IMR-90 (cell line): Measurements from ENCODE around the gene ALDOA. TPM values are rescaled to one million over a fixed set of nuclear protein-coding genes. Genes with fewer than 3 reads are reported as not detected.

Source experiments
- ATAC-seq: fragments of 200-7000 bp; cut with Tn5 transposase; 2 replicates; pipeline ENCODE4 v1.9.1; 2020; ENCODE audit warnings: low read depth, mild to moderate bottlenecking, moderate library complexity
- BruUV-seq: library from RNA; stranded (reverse); fragments of 400-500 nt; replicated peaks from 2 replicates; lab custom pipeline; 2021; lab: Mats Ljungman, UMichigan
- CTCF ChIA-PET: fragments of 300-600 bp; formaldehyde crosslinking; extraction: SDS; loops from one replicate; lab custom pipeline; 2021; ENCODE audit warnings: antibody characterized with exemption; lab: Yijun Ruan, JAX
- POLR2A ChIA-PET: fragments of 300-600 bp; sonication (Branson Sonifier 250); formaldehyde crosslinking; loops from one replicate; lab custom pipeline; 2022; ENCODE audit warnings: antibody characterized with exemption; ENCODE audit not compliant: unreplicated experiment; lab: Charles Lee
- DNase-seq: peaks from one replicate; pipeline ENCODE4 v3.0.0; 2013
- H2AFZ ChIP-seq: replicated peaks from 2 replicates; pipeline ENCODE3; 2013; ENCODE audit warnings: low read length, mild to moderate bottlenecking; ENCODE audit not compliant: poor library complexity
- H2AK5ac ChIP-seq: 2 replicates; pipeline ENCODE4 v1.6.1; 2013; ENCODE audit warnings: low read depth, low read length, inconsistent platforms
- H2AK9ac ChIP-seq: replicated peaks from 2 replicates; pipeline ENCODE3; 2013; ENCODE audit warnings: mild to moderate bottlenecking, low read depth, low read length, moderate library complexity; ENCODE audit not compliant: poor library complexity
- H2BK120ac ChIP-seq: 2 replicates; pipeline ENCODE4 v1.6.1; 2013; ENCODE audit warnings: low read depth, low read length, inconsistent platforms
- H2BK15ac ChIP-seq: 3 replicates; pipeline ENCODE4 v1.6.1; 2013; ENCODE audit warnings: low read depth, low read length, inconsistent platforms
- H2BK20ac ChIP-seq: 2 replicates; pipeline ENCODE4 v1.6.1; 2013; ENCODE audit warnings: low read depth, mild to moderate bottlenecking, inconsistent platforms, low read length, moderate library complexity
- H2BK5ac ChIP-seq: 2 replicates; pipeline ENCODE4 v1.6.1; 2013; ENCODE audit warnings: mild to moderate bottlenecking, low read depth, low read length, inconsistent platforms; ENCODE audit not compliant: poor library complexity, severe bottlenecking
- H3K14ac ChIP-seq: replicated peaks from 2 replicates; pipeline ENCODE4 v1.6.1; 2013; ENCODE audit warnings: low read depth, low read length, inconsistent platforms
- H3K18ac ChIP-seq: 2 replicates; pipeline ENCODE4 v1.6.1; 2013; ENCODE audit warnings: low read depth, low read length, control low read depth
- H3K23ac ChIP-seq: 2 replicates; pipeline ENCODE4 v1.6.1; 2013; ENCODE audit warnings: low read depth, low read length, inconsistent platforms
- H3K27ac ChIP-seq: 2 replicates; pipeline ENCODE4 v1.5.1; 2013; ENCODE audit warnings: mild to moderate bottlenecking, control low read depth, low read length; ENCODE audit not compliant: insufficient read depth
- H3K27me3 ChIP-seq: 2 replicates; pipeline ENCODE4 v1.6.1; 2013; ENCODE audit warnings: low read length; ENCODE audit not compliant: control insufficient read depth, insufficient read depth
- H3K36me3 ChIP-seq: 2 replicates; pipeline ENCODE4 v1.6.1; 2013; ENCODE audit warnings: low read length, mixed read lengths; ENCODE audit not compliant: control insufficient read depth, insufficient read depth
- H3K4ac ChIP-seq: 2 replicates; pipeline ENCODE4 v1.6.1; 2013; ENCODE audit warnings: low read depth, low read length, inconsistent platforms
- H3K4me1 ChIP-seq: 2 replicates; pipeline ENCODE4 v1.6.1; 2013; ENCODE audit warnings: low read length, mixed read lengths; ENCODE audit not compliant: control insufficient read depth, insufficient read depth
- H3K4me2 ChIP-seq: 2 replicates; pipeline ENCODE4 v1.6.1; 2013; ENCODE audit warnings: low read depth, mild to moderate bottlenecking, control low read depth, low read length, moderate library complexity
- H3K4me3 ChIP-seq: 2 replicates; pipeline ENCODE4 v1.5.1; 2013; ENCODE audit warnings: low read depth, mild to moderate bottlenecking, control low read depth, low read length, moderate library complexity; ENCODE audit not compliant: insufficient read depth
- H3K56ac ChIP-seq: 2 replicates; pipeline ENCODE4 v1.6.1; 2013; ENCODE audit warnings: low read length, inconsistent platforms; ENCODE audit not compliant: insufficient read depth; ENCODE audit errors: extremely low read depth
- H3K79me1 ChIP-seq, 2 experiments: 2 replicates each; pipeline ENCODE4 v1.6.1; 2013; ENCODE audit warnings: low read length in 2 of 2, inconsistent platforms in 1 of 2, low read depth in 1 of 2
- H3K9ac ChIP-seq: 2 replicates; pipeline ENCODE4 v1.6.1; 2013; ENCODE audit warnings: low read depth, low read length, control low read depth
- H3K9me1 ChIP-seq: 2 replicates; pipeline ENCODE4 v1.6.1; 2013; ENCODE audit warnings: low read length, inconsistent platforms; ENCODE audit not compliant: insufficient read depth
- H3K9me3 ChIP-seq: 2 replicates; pipeline ENCODE4 v1.6.1; 2013; ENCODE audit warnings: low read length; ENCODE audit not compliant: control insufficient read depth, insufficient read depth
- H4K20me1 ChIP-seq: 2 replicates; pipeline ENCODE4 v1.6.1; 2013; ENCODE audit warnings: low read length, inconsistent platforms; ENCODE audit not compliant: insufficient read depth
- H4K5ac ChIP-seq: 2 replicates; pipeline ENCODE4 v1.6.1; 2013; ENCODE audit warnings: mild to moderate bottlenecking, low read depth, low read length, control low read depth
- H4K8ac ChIP-seq, 2 experiments: 2 replicates each; pipeline ENCODE4 v1.6.1; 2013; ENCODE audit warnings: low read depth in 2 of 2, low read length in 2 of 2, control low read depth in 1 of 2, inconsistent platforms in 1 of 2
- H4K91ac ChIP-seq: 2 replicates; pipeline ENCODE4 v1.6.1; 2013; ENCODE audit warnings: low read depth, low read length, inconsistent platforms; ENCODE audit not compliant: insufficient read depth
- BHLHE40 ChIP-seq: fragments of 150-350 bp; IDR thresholded peaks from 2 replicates; pipeline ENCODE4 v1.6.1; 2016; ENCODE audit warnings: mild to moderate bottlenecking, low read depth, low read length
- CEBPB ChIP-seq: IDR thresholded peaks from 2 replicates; pipeline ENCODE4 v1.6.1; 2012; ENCODE audit warnings: low read depth, low read length, improper control_type of control experiment
- FOS ChIP-seq: fragments of 150-350 bp; IDR thresholded peaks from 2 replicates; pipeline ENCODE4 v1.6.1; 2016; ENCODE audit warnings: low read depth, low read length
- MAZ ChIP-seq: IDR thresholded peaks from 2 replicates; pipeline ENCODE4 v1.6.1; 2012; ENCODE audit warnings: low read depth, mild to moderate bottlenecking, low read length, improper control_type of control experiment, moderate library complexity, borderline replicate concordance
- MXI1 ChIP-seq: IDR thresholded peaks from 2 replicates; pipeline ENCODE4 v1.6.1; 2012; ENCODE audit warnings: low read depth, mild to moderate bottlenecking, low read length, moderate library complexity, borderline replicate concordance
- NFE2L2 ChIP-seq: fragments of 150-350 bp; IDR thresholded peaks from 2 replicates; pipeline ENCODE4 v1.6.1; 2016; ENCODE audit warnings: low read depth, mild to moderate bottlenecking, low read length
- POLR2A ChIP-seq: IDR thresholded peaks from 2 replicates; pipeline ENCODE4 v1.6.1; 2012; ENCODE audit warnings: mild to moderate bottlenecking, low read depth, low read length
- RCOR1 ChIP-seq: IDR thresholded peaks from 2 replicates; pipeline ENCODE4 v1.6.1; 2012; ENCODE audit warnings: mild to moderate bottlenecking, low read length, improper control_type of control experiment; ENCODE audit not compliant: insufficient replicate concordance
- WGBS, 2 experiments: methylation state at CpG; one replicate each; pipeline versions ENCODE4 v1.1.5 to v1.1.7; 2013; ENCODE audit warnings: missing lambda C conversion rate in 2 of 2; ENCODE audit not compliant: insufficient read length in 1 of 2; ENCODE audit errors: extremely low coverage in 2 of 2; 5-methylcytosine and 5-hydroxymethylcytosine counted together
- dilution Hi-C: fragments of 300-500 bp; cut with HindIII; formaldehyde crosslinking; loops from one replicate; pipeline ENCODE4 v1.14.3; 2018; ENCODE audit warnings: low sequenced_read_pairs; ENCODE audit not compliant: unreplicated experiment
- in situ Hi-C: fragments of 300-500 bp; cut with MboI; formaldehyde crosslinking; loops from 3 replicates; pipeline ENCODE4 v1.14.3; 2019; ENCODE audit warnings: low sequenced_read_pairs, inconsistent platforms, mixed read lengths
- intact Hi-C: fragments of 100-400 bp; cut with micrococcal nuclease; formaldehyde crosslinking; loops from 2 replicates; pipeline ENCODE4 v1.10.0; 2022
- polyA plus RNA-seq, 3 experiments: library from polyadenylated mRNA; depleted of rRNA; stranded (reverse); fragments of >200 nt; gene quantifications; 2 replicates each; pipeline ENCODE4 v1.2.3, GENCODE V29; 2012; ENCODE audit warnings: low replicate concordance in 1 of 3
- total RNA-seq: library from RNA; depleted of rRNA; stranded (reverse); fragments of >200 nt; gene quantifications from 2 replicates; pipeline ENCODE4 v1.2.3, GENCODE V29; 2012
- TF ChIP-seq, protein P1 (sequence below): conservative IDR thresholded peaks from 2 replicates; pipeline ENCODE4 v1.5.1; 2012; ENCODE audit warnings: mild to moderate bottlenecking, low read depth, low read length, improper control_type of control experiment

Gene ALDOA
- total and polyA plus RNA-seq, 2 of the 4 experiments (the other 2 are of a cell fraction) = 1,697 to 1,990 TPM

DNA sequence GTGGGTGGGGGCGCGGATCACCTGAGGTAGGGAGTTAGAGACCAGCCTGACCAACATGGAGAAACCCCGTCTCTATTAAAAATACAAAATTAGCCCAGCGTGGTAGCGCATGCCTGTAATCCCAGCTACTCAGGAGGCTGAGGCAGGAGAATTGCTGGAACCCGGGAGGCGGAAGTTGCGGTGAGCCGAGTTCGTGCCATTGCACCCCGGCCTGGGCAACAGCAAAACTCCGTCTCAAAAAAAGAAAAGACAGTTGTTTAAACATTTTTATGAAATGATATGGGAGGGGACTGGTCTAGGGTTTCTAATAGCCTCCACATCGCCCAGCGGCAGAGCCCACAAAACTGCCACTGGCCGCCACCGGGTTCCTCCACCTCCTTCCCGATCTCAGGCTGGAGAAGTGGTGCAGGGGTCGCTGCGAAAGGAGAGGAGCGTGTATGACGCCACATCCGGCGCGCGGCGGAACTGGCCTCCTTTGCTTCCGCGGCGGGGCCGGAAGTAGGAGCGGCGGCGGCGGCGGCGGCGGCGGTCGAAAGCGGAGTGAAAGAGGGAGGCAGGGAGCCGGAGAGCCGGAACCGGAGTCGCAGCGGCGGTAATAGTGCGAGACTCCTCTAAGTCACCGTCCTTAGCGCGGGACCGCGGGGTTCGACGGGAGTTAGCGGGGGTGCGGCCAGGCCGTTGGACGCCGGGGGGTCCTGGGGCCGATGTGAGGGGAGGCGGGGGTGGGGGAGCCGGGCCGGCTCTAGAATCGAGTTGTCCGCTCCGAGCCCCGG is 10.1 kb downstream of the ALDOA start, which contains the start of gene PPP4C:
Gene PPP4C (plus strand): TSS at position 492 of the 773 bp plus-strand sequence. CDS start 384 bp downstream, outside the sequence.
- peak within 1 kb of the TSS; percentile 96 for H2AFZ ChIP-seq
- H3K9ac ChIP-seq = peak within 1 kb of the TSS; percentile 89
- peak within 1 kb of the TSS; percentile 85 for H3K4me3 ChIP-seq
- peak within 1 kb of the TSS; percentile 63 for H2AK9ac ChIP-seq
- dilution Hi-C loops = no loop called here
- H4K91ac ChIP-seq = peak within 1 kb of the TSS; percentile 63
- peak within 1 kb of the TSS; percentile 76 for H3K14ac ChIP-seq
- peak; percentile 85 for ATAC-seq
- intact Hi-C loops = no loop called here
- BruUV-seq = TSS peak; percentile 95
- peak within 1 kb of the TSS; percentile 80 for H3K4ac ChIP-seq
- peak within 1 kb of the TSS; percentile 84 for H3K56ac ChIP-seq
- in situ Hi-C loops = loop anchor here (10.0 kb wide), 1 partner anchor 329 kb away; the partner anchor contains the start of gene ZNF771
- H4K5ac ChIP-seq = peak within 1 kb of the TSS; percentile 53
- H3K4me1 ChIP-seq = peaks cover 11% of the 10 kb centered on the region
- peaks cover 29 to 56% of the 10 kb centered on the region in 2 experiments for H3K79me1 ChIP-seq
- peaks cover 47% of the 10 kb centered on the region for H4K20me1 ChIP-seq
- peak within 1 kb of the TSS; percentile 88 for H3K27ac ChIP-seq
- no peaks in the 10 kb centered on the region for H3K27me3 ChIP-seq
- H2BK120ac ChIP-seq = no peak within 1 kb of the TSS
- H2BK15ac ChIP-seq = 0 out of 3 replicates have a peak within 1 kb of the TSS, but pooled peaks have one; percentile 20
- ChIA-PET CTCF (interaction anchor here (0.6 kb wide), 2 partner anchors 38 to 373 kb away, joined by 3 read pairs; no protein-coding TSS in a partner anchor), POLR2A (no interaction called here)
- peak within 1 kb of the TSS; percentile 70 for H2BK5ac ChIP-seq
- H3K4me2 ChIP-seq = peak within 1 kb of the TSS; percentile 99
- H2AK5ac ChIP-seq = peak within 1 kb of the TSS; percentile 95
- H3K9me3 ChIP-seq = no peaks in the 10 kb centered on the region
- WGBS, 2 experiments = 0% methylated on average over 41 of the region's 67 CpGs; no CpG with 5 or more reads in 1 of the 2 experiments
- H3K23ac ChIP-seq = peak within 1 kb of the TSS; percentile 80; the same call in 1 of the 2 replicates
- peaks cover 49% of the 10 kb centered on the region for H3K36me3 ChIP-seq
- TF ChIP-seq CEBPB (0 out of 2 replicates have a peak, but pooled peaks have one; percentile 16), MXI1 (0 out of 2 replicates have a peak, but pooled peaks have one; percentile 24), RCOR1 (no peak), FOS (no peak), MAZ (peak; percentile 55; the same call in 1 of the 2 replicates), NFE2L2 (no peak), POLR2A (peak; percentile 88), BHLHE40 (no peak)
- TF ChIP-seq, protein P1, sequence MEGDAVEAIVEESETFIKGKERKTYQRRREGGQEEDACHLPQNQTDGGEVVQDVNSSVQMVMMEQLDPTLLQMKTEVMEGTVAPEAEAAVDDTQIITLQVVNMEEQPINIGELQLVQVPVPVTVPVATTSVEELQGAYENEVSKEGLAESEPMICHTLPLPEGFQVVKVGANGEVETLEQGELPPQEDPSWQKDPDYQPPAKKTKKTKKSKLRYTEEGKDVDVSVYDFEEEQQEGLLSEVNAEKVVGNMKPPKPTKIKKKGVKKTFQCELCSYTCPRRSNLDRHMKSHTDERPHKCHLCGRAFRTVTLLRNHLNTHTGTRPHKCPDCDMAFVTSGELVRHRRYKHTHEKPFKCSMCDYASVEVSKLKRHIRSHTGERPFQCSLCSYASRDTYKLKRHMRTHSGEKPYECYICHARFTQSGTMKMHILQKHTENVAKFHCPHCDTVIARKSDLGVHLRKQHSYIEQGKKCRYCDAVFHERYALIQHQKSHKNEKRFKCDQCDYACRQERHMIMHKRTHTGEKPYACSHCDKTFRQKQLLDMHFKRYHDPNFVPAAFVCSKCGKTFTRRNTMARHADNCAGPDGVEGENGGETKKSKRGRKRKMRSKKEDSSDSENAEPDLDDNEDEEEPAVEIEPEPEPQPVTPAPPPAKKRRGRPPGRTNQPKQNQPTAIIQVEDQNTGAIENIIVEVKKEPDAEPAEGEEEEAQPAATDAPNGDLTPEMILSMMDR = 0 out of 2 replicates have a peak, but pooled peaks have one; percentile 11
- no peak within 1 kb of the TSS for H2BK20ac ChIP-seq
- H4K8ac ChIP-seq = peak within 1 kb of the TSS; percentile 26 to 85
- peak; percentile 88 for DNase-seq
- H3K9me1 ChIP-seq = no peaks in the 10 kb centered on the region
- H3K18ac ChIP-seq = no peak within 1 kb of the TSS; the same call in 1 of the 2 replicates
